NCI-H748 treated with DMSO at 0.1 percent for 48 hours (cell line): ENCODE data around the gene PPT2.
A peak's percentile ranks its signal among the peaks of the same experiment; 100 is the strongest.

ENCODE experiments used
- DNase-seq: peaks from one replicate; lab custom pipeline; 2025; lab: John Stamatoyannopoulos, UW

PPT2 gene

DNA sequence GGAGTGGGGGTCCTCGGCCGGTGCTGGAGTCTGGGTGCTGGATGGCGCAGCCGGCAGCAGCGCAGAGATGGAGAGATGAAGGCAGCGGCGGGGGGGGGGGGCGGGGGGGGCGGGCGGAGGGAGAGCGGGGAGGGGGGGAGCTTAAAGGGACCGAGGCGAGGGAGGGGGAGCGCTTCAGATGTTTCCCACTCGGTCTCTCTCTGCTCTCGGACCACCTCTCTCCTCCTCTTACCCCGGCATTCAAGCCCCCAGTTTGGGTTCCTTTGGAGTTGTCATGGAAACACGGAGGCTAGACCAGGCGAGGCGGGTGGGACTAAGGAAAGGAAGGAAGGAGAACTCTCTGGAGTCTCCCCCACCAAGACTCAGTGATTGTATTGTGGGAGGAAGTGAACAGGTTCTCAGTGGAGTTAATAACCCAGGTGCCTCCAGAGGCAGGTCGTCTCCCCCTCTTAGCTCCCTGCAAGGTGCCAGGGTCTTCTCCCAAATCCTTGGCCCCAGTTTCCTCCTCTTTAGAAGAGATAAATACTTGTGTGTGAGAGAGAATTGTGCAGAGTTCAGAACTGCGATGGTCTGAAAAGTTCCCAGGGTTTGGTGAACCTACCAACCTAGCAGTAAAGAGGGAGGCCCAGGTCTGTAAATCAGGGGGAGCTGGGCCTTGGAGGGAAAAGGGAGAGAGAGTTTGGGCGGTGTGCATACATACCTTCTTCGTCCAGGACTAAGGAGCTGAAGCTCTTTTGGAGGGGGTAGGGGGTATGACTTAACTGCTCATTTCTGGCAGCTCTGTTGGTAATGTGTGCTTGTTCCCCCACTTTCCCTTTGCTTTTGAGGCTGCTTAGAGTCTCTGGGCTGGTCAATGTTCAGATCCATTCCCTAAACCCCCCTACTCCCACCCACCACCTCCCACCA, 1.8 kb upstream of the PPT2 start, which contains the start of gene PRRT1:
Gene PRRT1 (minus strand): TSS at position 77 of the 906 bp plus-strand sequence. CDS start 112 bp downstream, outside the sequence.
- no peak for DNase-seq

- DNase-seq: no peak
Observed at GRCh38 chr6:32152769-32153563, 975 bp upstream of the PPT2 start.

GRCh38 chr6:32154514-32155161, 697 bp downstream of the PPT2 start:
- DNase-seq: peak; percentile 70

- no peak for DNase-seq
Observed at GRCh38 chr6:32156891-32157290, 3.0 kb downstream of the PPT2 start.

- no peak for DNase-seq
Observed at GRCh38 chr6:32158052-32158451, 4.1 kb downstream of the PPT2 start.

DNA sequence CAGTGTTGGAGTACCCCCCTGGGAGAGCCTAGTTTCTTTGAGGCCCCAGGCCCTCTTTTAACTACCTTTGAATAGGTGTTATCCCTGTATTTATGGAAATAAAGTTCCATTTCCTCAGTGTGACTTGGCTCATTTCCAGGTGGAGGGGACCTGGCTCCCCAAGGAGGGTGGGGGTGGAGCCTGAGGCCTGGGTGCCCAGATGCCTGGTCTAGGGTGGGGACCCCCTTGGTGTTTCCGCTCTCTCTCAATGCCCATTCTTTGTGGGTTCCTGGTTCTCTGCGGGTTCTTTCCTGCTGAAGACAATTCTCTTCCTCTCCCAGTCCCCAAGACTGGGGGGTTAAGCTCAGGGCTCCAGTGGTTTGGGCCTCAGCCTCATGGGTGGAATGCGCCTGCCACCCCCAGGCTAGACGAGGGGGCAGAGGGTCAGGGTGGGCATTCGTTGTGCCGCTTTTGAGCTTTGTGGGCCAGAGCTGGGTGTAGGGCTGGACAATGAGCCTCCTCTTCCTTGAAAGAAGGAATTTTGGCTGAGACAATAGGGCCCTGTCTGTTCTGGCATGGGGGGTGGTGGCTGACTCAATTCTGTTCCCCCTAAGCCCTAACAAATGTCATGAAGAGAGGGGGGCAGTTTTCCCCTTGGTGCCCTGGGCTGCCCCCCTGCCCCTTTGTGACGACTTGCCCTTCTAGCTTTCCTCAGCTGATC, 9.8 kb downstream of the PPT2 start:
- no peak for DNase-seq

- no peak for DNase-seq
Observed at GRCh38 chr6:32164295-32164694, 10.4 kb downstream of the PPT2 start, which contains the start of gene EGFL8. EGFL8 (plus strand) TSS chr6:32164595; CDS start chr6:32166166, 1,571 bp downstream.

DNA sequence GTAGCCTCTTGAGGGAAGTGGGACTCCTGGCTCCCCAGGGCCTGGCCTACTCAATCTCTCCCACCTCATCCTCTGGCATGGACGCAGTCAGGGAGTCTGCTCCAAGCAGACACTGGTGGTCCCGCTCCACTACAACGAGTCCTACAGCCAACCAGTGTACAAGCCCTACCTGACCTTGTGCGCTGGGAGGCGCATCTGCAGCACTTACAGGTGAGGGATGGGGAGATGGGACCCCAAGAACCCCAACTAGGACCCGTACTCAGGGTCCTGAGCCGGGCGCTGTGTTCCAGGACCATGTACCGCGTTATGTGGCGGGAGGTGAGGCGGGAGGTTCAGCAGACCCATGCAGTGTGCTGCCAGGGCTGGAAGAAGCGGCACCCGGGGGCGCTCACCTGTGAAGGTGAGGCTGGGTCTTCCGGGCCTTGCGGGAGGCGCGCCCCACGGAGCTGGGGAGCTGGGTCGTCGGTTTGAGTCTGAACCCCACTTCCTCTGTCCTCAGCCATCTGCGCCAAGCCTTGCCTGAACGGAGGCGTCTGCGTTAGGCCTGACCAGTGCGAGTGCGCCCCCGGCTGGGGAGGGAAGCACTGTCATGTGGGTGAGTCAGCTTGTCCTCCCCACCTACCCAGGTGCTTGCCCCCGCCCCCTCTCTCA, 12.6 kb downstream of the PPT2 start:
- DNase-seq: no peak

DNA sequence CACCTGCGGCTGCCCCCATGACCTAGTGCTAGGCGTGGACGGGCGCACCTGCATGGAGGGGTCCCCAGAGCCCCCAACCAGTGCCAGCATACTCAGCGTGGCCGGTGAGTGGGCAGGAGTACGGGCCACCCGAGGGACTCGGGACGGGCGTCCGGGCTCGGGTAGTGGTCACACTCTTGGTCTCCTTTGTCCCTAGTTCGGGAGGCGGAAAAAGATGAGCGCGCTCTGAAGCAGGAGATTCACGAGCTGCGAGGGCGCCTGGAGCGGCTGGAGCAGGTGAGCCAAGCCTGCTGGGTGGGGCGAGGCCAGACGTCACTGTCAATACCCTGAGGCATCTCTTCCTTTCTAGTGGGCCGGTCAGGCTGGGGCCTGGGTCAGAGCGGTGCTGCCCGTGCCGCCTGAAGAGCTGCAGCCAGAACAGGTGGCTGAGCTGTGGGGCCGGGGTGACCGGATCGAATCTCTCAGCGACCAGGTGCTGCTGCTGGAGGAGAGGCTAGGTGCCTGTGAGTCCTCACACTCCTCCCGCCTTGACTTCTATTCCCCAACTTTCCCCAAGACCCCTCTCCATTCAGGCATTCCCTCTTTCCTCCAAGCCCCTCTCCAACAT, 13.3 kb downstream of the PPT2 start:
- DNase-seq: no peak

DNA sequence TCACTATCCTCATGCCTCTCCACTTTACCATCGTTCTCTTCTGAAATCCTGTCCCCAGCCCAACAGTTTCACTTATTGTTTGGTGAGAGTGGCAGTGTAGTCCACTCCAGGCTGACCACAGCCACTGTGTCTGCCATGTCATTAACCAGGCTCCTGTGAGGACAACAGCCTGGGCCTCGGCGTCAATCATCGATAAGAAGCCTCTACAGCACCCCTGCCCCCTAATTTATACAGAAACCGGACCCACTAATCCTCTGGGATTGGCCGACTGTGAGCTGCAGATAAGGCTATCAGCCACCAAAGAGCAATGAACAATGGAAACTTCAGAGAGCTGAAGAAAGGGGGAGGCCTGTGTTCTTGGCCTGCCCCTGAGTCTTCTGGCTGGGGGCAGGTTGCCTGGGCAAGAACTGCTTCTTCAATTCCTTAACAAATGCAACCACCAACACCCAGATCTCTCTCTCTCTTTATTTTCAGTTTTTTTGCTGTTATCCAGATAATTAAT, 13.9 kb downstream of the PPT2 start:
- no peak for DNase-seq

- DNase-seq: no peak
Observed at GRCh38 chr6:32168350-32168749, 14.4 kb downstream of the PPT2 start.

DNA sequence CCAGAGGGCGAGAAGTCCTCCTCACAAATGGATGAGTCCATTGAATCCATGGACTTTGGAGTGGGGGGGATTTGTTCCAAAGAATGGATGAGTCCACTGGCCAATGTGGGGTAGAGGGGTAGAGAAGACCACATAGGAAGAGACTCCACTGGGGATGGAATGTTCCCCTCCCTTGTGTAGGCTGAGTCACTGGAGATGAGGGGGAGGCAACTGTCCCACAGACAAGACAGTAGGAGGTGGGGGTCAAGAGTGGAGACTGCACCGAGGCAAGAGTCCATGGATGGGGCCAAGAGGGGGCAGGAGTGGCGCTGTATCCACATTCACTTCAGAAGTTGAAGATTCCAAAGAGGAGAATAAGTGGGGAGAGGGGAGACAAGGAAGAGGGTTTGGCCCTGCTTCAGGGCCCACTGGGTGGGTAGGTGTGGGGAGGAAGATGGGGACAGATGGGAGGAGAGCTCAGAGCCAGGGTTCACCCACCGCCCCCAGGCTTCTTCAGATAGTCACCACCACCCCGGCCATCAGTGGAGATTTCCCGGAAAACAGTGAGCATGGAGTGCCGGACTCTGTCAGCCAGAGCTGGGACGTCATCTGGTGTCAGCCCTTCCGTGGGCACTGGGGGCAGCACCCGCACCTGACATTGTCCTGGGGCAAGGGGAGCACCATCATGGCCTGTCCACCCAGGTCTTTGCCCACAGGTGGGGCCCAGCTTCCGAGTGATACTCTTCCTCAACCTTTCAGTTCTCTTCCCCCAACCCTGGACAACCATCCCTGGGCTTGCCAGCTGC, 15.1 kb downstream of the PPT2 start:
- DNase-seq: no peak

- DNase-seq: no peak
Observed at GRCh38 chr6:32170294-32170693, 16.4 kb downstream of the PPT2 start.

- no peak for DNase-seq
Observed at GRCh38 chr6:32171234-32171633, 17.3 kb downstream of the PPT2 start.

DNA sequence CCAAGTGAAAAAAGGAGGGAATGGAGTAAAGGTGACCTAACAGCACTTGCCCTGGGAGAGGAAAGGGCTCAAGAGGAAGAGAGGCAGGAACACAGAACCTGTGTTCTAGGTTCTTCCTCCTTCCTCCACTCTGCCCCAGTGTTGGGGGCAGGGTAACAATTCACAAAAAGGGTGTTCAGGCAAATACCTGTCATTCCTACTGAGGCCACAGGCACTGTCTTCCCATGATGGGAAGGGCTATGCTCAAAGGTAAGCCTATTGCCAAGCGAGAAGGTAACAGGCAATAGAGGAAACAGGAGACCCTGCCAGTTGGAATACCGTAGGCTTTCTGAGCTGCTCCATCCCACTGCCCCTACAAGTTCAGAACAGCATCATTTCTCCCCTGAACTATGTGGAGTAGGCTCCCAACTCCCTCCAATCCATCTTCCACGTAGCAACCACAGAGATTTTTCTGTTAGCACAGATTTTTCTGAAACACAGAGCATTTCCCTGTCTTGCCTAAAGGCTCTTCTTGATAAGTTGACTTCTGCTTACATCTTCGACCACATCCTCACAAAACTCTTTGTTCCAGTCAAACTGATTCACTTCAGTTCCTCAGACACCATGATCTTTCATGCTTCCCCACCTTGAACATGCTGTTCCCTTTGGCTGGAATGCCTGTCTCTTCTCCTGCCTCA, 19.2 kb downstream of the PPT2 start:
- no peak for DNase-seq

GRCh38 chr6:32174416-32174815, 20.5 kb downstream of the PPT2 start:
- DNase-seq: no peak

GRCh38 chr6:32175322-32175710, 21.4 kb downstream of the PPT2 start:
- DNase-seq: no peak

GRCh38 chr6:32175711-32176475, 22.0 kb downstream of the PPT2 start, which contains the start of gene AGPAT1:
AGPAT1 (minus strand) TSS chr6:32176084; CDS start chr6:32171496, 4,588 bp downstream.
- DNase-seq: peak; percentile 96
